Esophagus muscularis mucosa (tissue), 3 donors: ENCODE measurements around the gene MCM5.

Source experiments
- CTCF ChIP-seq, 3 experiments: fragments of 200-600 bp in 2 of 3; fragments of 450-650 bp in 1 of 3; sonication (generic) in 2 of 3; IDR thresholded peaks; one replicate each; pipeline ENCODE4 v1.5.1; 2017 to 2019; ENCODE audit warnings: antibody characterized with exemption in 3 of 3, mild to moderate bottlenecking in 2 of 3, moderate library complexity in 1 of 3
- POLR2A ChIP-seq: fragments of 450-650 bp; IDR thresholded peaks from one replicate; pipeline ENCODE4 v1.6.1; 2017; ENCODE audit warnings: antibody characterized with exemption, moderate library complexity, mild to moderate bottlenecking, low read depth
- POLR2AphosphoS5 ChIP-seq, 2 donors: sonication (generic); formaldehyde crosslinking; IDR thresholded peaks; one replicate each; pipeline ENCODE4 v1.6.1; 2017; ENCODE audit warnings: antibody characterized with exemption in 2 of 2

DNA sequence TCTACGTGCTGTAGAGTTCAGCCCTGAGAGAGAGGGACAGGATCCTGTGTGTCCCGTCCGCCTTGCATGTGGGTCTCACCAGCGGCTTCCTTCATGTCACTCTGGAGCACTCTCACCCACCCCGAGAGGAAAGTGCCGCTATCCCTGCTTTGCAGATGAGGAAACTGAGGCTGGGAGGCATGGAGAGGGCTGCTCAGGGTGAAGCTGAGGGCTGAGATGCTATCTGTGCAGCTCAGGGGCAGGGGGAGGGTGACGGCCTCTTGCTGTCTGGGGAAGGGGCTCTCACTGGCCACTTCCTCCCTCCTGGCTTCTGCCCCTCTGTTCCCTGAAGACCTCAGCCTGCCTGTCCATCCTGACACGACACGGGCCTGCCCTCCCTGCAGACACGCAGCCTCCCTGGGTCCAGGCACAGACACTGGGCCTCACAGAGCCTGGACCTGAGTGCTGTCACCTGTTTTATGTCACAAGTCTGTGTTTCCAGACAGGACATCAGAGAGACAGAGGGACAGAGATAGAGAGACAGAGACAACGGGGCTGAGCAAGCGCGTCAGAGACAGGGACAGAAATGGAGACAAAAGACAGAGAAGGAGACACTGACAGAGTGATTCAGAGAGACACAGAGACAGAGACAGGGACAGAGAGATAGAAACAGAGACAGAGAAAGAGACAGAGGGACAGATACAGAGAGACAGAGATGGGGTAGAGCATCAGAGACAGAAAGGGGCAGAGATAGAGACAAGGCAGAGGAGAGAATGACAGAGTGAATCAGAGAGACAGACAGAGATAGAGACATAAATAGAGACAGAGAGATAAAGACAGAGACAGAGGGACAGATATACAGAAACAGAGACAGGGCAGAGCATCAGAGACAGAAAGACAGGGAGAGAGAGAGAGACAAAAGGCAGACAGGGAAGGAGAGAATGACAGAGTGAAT lies 53.1 kb downstream of the MCM5 start:
- TF ChIP-seq CTCF (IDR thresholded peaks at IDR 0.05) (no peak), POLR2A (no peak), POLR2AphosphoS5 (IDR thresholded peaks at IDR 0.05) (no peak)
